ENCODE results near the gene SMURF1. TPM values are rescaled to one million over a fixed set of nuclear protein-coding genes. Genes with fewer than 3 reads are reported as not detected.
"Not testable (repeated sequence)": the region's sequence is repeated elsewhere in the genome, so short reads cannot be mapped to it uniquely, and the experiment has no call there.

Gene SMURF1
- total RNA-seq, 3 donors from 2014 or later (not counting 1 experiment from before 2014, with no cell fraction given) = 33.3 to 34.7 (median 34.2) TPM

DNA sequence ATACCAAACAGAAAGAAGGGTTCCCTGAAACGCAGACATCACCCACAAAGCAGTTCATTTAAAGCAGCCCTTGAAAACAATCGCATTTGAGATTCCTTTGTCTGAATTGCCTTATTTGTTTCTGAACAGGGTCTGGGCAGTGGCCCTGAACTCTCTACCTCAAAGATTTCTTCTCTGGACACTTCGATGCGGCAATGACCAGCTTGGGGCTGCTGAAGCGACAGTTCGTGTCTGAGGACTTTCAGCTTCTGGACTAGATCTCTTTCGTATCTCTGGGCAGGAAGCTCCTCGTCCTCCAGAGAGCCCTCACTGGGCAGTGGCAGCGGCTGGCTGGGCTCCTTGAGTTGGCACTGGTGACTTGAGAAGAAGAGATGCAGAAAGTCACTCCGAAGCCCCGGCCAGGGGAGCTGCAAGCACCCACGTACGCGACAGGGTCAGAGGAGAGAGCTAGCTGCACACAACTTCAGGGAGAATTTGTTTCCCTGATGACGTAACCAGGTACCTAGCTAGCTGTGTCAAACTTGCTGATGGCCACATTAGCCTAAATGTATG, 96.3 kb downstream of the SMURF1 start:
- H3K36me3 ChIP-seq (ENCODE audit: control insufficient read depth, insufficient read depth, low read length) = peaks cover 72% of the 10 kb centered on the region
- Mint-ChIP-seq H3K9me3 (no peaks in the 10 kb centered on the region), H3K4me3 (no peak overlapping the region), H3K36me3 (peaks cover 25% of the 10 kb centered on the region), H3K27me3 (ENCODE audit: low read depth in 2 of 2) (no peaks in the 10 kb centered on the region), H3K27ac (no peak overlapping the region), H3K4me1 (peaks cover 0 to 4% of the 10 kb centered on the region in 2 donors)
- no peaks in the 10 kb centered on the region for H3K27me3 ChIP-seq (ENCODE audit: control insufficient read depth, insufficient read depth, low read length)
- H3K9me3 ChIP-seq (ENCODE audit: control insufficient read depth, insufficient read depth, low read length) = no peaks in the 10 kb centered on the region
- no peak overlapping the region for H3K4me3 ChIP-seq (ENCODE audit: low read length)
- 98% methylated on average over 15 of the region's 15 CpGs for WGBS (ENCODE audit: insufficient coverage)
- TF ChIP-seq, protein P1, sequence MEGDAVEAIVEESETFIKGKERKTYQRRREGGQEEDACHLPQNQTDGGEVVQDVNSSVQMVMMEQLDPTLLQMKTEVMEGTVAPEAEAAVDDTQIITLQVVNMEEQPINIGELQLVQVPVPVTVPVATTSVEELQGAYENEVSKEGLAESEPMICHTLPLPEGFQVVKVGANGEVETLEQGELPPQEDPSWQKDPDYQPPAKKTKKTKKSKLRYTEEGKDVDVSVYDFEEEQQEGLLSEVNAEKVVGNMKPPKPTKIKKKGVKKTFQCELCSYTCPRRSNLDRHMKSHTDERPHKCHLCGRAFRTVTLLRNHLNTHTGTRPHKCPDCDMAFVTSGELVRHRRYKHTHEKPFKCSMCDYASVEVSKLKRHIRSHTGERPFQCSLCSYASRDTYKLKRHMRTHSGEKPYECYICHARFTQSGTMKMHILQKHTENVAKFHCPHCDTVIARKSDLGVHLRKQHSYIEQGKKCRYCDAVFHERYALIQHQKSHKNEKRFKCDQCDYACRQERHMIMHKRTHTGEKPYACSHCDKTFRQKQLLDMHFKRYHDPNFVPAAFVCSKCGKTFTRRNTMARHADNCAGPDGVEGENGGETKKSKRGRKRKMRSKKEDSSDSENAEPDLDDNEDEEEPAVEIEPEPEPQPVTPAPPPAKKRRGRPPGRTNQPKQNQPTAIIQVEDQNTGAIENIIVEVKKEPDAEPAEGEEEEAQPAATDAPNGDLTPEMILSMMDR (IDR thresholded peaks at IDR 0.05) = no peak
- DNase-seq = no peak
- no peak overlapping the region for H3K27ac ChIP-seq (ENCODE audit: low read length)
- H3K4me1 ChIP-seq (ENCODE audit: control insufficient read depth, insufficient read depth, low read length) = no peaks in the 10 kb centered on the region
- intact Hi-C loops (cut with micrococcal nuclease) = no loop called here
- ATAC-seq = no peak

DNA sequence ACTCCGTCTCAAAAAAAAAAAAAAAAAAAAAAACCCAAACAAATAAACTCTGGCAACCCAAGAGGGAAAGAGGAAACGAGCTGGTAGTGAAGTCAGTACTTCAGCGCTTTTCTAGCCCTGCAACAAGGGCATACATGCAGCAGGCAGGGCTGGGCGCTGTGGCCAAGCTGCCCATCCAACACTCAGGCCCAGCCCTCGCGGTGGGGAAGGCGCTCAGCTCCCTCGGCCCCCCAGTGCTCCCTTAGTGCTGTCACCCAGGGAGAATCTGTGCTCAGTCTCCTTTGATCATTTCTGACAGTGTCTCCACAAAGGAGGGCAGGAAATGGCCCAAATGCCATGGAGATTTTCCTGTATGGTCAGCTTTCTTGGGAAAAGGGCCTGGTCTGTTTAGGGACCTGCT, 97.2 kb downstream of the SMURF1 start:
- peaks cover 73% of the 10 kb centered on the region for H3K36me3 ChIP-seq (ENCODE audit: control insufficient read depth, insufficient read depth, low read length)
- ATAC-seq (no peak), DNase-seq (no peak)
- no peak overlapping the region for H3K27ac ChIP-seq (ENCODE audit: low read length)
- TF ChIP-seq, protein P1 (IDR thresholded peaks at IDR 0.05) = no peak
- H3K4me3 ChIP-seq (ENCODE audit: low read length) = no peak overlapping the region
- WGBS (ENCODE audit: insufficient coverage) = 92% methylated on average over 7 of the region's 8 CpGs
- H3K4me1 Mint-ChIP-seq = peaks cover 0 to 4% of the 10 kb centered on the region in 2 donors
- no peak overlapping the region for H3K4me3 Mint-ChIP-seq
- no peaks in the 10 kb centered on the region for H3K9me3 Mint-ChIP-seq
- H3K27me3 ChIP-seq (ENCODE audit: control insufficient read depth, insufficient read depth, low read length) = no peaks in the 10 kb centered on the region
- peaks cover 25% of the 10 kb centered on the region for H3K36me3 Mint-ChIP-seq
- H3K27me3 Mint-ChIP-seq (ENCODE audit: low read depth in 2 of 2) = no peaks in the 10 kb centered on the region
- H3K9me3 ChIP-seq (ENCODE audit: control insufficient read depth, insufficient read depth, low read length) = no peaks in the 10 kb centered on the region
- no peaks in the 10 kb centered on the region for H3K4me1 ChIP-seq (ENCODE audit: control insufficient read depth, insufficient read depth, low read length)
- H3K27ac Mint-ChIP-seq = no peak overlapping the region
- intact Hi-C loops (cut with micrococcal nuclease) = no loop called here

DNA sequence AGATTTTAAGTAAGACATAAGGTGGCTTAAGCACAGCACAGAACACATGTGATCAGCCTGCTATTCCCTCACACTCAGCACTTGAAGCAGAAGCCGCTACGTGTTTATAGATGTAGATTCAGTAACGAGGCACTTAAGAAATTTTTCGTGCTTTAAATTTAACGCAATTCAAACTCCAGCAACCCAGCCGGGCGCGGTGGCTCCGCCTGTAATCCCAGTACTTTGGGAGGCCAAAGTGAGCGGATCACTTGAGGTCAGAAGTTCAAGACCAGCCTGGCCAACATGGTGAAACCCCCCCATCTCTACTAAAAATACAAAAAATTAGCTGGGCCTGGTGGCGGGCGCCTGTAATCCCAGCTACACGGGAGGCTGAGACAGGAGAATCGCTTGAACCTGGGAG, 97.6 kb downstream of the SMURF1 start:
- H3K27me3 ChIP-seq (ENCODE audit: control insufficient read depth, insufficient read depth, low read length); intact Hi-C loops (cut with micrococcal nuclease); H3K4me1 Mint-ChIP-seq; H3K4me3 ChIP-seq (ENCODE audit: low read length); ATAC-seq; H3K4me1 ChIP-seq (ENCODE audit: control insufficient read depth, insufficient read depth, low read length); H3K9me3 ChIP-seq (ENCODE audit: control insufficient read depth, insufficient read depth, low read length); H3K4me3 Mint-ChIP-seq; H3K27ac ChIP-seq (ENCODE audit: low read length); H3K27me3 Mint-ChIP-seq (ENCODE audit: low read depth in 2 of 2); H3K9me3 Mint-ChIP-seq; DNase-seq: not testable (repeated sequence)
- 99% methylated on average over 14 of the region's 14 CpGs for WGBS (ENCODE audit: insufficient coverage)
- peaks cover 75% of the 10 kb centered on the region for H3K36me3 ChIP-seq (ENCODE audit: control insufficient read depth, insufficient read depth, low read length)
- Mint-ChIP-seq H3K36me3 (peaks cover 25% of the 10 kb centered on the region), H3K27ac (peak overlapping the region in 1 of 2 donors; percentile 8)

DNA sequence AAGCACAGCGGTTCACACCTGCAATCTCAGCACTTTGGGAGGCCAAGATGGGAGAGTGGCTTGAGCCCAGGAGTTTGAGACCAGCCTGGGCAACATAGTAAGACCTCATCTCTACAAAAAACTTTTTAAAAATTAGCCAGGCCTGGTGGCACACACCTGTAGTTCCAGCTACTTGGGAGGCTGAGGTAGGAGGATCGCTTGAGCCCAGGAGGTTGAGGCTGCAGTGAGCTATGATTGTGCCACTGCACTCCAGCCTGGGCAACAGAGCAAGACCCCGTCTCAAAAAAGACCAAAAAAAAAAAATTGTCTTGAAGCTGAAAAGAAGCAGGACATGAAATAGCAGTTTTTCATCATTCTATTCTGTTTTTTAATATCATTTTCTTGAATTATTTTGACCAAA, 99.0 kb downstream of the SMURF1 start:
- WGBS (ENCODE audit: insufficient coverage) = 93% methylated on average over 3 of the region's 3 CpGs

More for the DNA sequence above, 99.0 kb downstream of the SMURF1 start:
- H3K4me3 Mint-ChIP-seq; H3K27me3 ChIP-seq (ENCODE audit: control insufficient read depth, insufficient read depth, low read length); H3K27ac Mint-ChIP-seq; DNase-seq; H3K4me3 ChIP-seq (ENCODE audit: low read length); H3K27ac ChIP-seq (ENCODE audit: low read length); intact Hi-C loops (cut with micrococcal nuclease); H3K9me3 Mint-ChIP-seq; H3K27me3 Mint-ChIP-seq (ENCODE audit: low read depth in 2 of 2); H3K4me1 ChIP-seq (ENCODE audit: control insufficient read depth, insufficient read depth, low read length); H3K9me3 ChIP-seq (ENCODE audit: control insufficient read depth, insufficient read depth, low read length); ATAC-seq: not testable (repeated sequence)
- H3K4me1 Mint-ChIP-seq = peaks cover 7 to 10% of the 10 kb centered on the region in 2 donors
- H3K36me3 ChIP-seq (ENCODE audit: control insufficient read depth, insufficient read depth, low read length) = peaks cover 71% of the 10 kb centered on the region
- H3K36me3 Mint-ChIP-seq = peaks cover 28% of the 10 kb centered on the region
